Measurements from ENCODE around the gene CEP104. TPM values are rescaled to one million over a fixed set of nuclear protein-coding genes. Genes with fewer than 3 reads are reported as not detected.

Gene CEP104
- total and polyA plus RNA-seq, 9 of the 15 experiments (the other 6 are each of a cell fraction or from before 2014, with no cell fraction given), result 11.2 to 63.4 (median 42.6) TPM

DNA sequence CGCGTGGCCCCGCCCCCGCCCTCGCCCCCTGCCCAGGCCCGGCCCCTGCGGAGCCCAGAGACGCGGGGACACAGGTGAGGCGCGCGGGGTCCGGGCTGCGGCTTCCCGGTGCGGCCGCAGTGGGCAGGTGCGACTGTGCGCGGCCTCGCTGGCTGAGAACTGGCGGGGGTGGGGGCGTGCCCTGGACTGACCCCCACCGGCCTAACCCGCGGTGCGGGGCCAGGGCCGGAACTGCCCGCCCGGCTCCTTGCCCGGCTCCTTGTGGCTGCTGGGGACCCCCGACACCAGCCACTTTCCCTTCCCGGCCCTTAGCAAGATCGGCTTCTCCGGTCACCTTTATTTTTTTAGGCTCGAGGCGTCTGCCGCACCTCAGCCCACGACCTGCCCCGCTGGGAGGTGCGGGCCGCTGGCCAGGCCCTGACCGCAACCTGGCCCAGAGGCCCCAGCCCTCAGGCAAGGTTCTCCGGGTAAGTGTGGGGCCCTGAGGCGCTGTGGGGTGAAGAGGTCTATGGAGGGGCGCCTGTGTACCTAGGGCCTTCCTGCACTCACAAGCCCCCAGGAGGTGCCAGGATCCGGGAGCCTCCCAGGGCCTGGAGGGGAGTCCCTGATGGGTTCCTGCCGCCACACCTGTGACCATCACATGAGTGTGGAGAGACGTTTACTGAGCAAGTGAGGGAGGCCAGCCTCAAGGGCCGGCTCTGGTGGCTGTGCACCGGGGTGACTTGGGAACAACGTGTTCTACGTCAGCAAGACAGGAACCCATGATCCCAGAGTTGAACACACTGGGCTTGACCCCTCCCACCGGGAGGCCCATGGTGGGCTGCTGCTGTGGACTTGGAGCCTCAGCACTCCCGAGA, 84.1 kb downstream of the CEP104 start, which contains the start of gene SMIM1 (continued):
- no peak for TF ChIP-seq NFXL1 (CRISPR knock-in tag; IDR thresholded peaks at IDR 0.05)
- TF ChIP-seq CHD4 (IDR thresholded peaks at IDR 0.05; ENCODE audit: insufficient read depth, insufficient replicate concordance, low read depth, low read length, poor library complexity, severe bottlenecking), result peak; percentile 15
- TF ChIP-seq NR2C1 (IDR thresholded peaks at IDR 0.05), result no peak
- TF ChIP-seq NR2C1 (tag; IDR thresholded peaks at IDR 0.05), result 0 out of 2 replicates have a peak, but pooled peaks have one; percentile 31
- TF ChIP-seq, protein P1, sequence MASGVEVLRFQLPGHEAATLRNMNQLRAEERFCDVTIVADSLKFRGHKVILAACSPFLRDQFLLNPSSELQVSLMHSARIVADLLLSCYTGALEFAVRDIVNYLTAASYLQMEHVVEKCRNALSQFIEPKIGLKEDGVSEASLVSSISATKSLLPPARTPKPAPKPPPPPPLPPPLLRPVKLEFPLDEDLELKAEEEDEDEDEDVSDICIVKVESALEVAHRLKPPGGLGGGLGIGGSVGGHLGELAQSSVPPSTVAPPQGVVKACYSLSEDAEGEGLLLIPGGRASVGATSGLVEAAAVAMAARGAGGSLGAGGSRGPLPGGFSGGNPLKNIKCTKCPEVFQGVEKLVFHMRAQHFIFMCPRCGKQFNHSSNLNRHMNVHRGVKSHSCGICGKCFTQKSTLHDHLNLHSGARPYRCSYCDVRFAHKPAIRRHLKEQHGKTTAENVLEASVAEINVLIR (CRISPR knock-in tag; IDR thresholded peaks at IDR 0.05), result peak; percentile 53; the same call in 1 of the 2 replicates
- TF ChIP-seq NR3C1 (CRISPR knock-in tag; IDR thresholded peaks at IDR 0.05), result no peak
- TF ChIP-seq TEAD1 (CRISPR knock-in tag; IDR thresholded peaks at IDR 0.05), result peak in 1 of 2 experiments; percentile 36; a peak in 1 of 4 replicates
- TF ChIP-seq GTF2A2 (tag; IDR thresholded peaks at IDR 0.05), result no peak
- no peak for TF ChIP-seq ZNF282 (CRISPR knock-in tag; IDR thresholded peaks at IDR 0.05)
- TF ChIP-seq EHMT2 (IDR thresholded peaks at IDR 0.05), result no peak
